K562 (cell line): Measurements from ENCODE around the gene GON4L. TPM values are rescaled to one million over a fixed set of nuclear protein-coding genes. Genes with fewer than 3 reads are reported as not detected.
A peak's percentile ranks its signal among the peaks of the same experiment; 100 is the strongest.

Experiments
- CEBPG ChIP-seq, 3 experiments: fragments of 200-800 bp in 1 of 3; sonication (Bioruptor generic) in 1 of 3; sonication (generic) in 1 of 3; formaldehyde crosslinking in 1 of 3; IDR thresholded peaks in 2 of 3; conservative IDR thresholded peaks in 1 of 3; 2 replicates each; pipeline versions ENCODE4 v1.6.1 to v1.8.0; 2016 to 2022; ENCODE audit warnings: missing compliant biosample characterization in 2 of 3, missing genetic modification characterization in 2 of 3, mild to moderate bottlenecking in 1 of 3, missing genetic modification reagents in 1 of 3
- CSDE1 ChIP-seq, 2 experiments: fragments of 450-650 bp; IDR thresholded peaks; 2 replicates each; pipeline ENCODE4 v1.6.1; 2016; ENCODE audit warnings: mild to moderate bottlenecking in 1 of 2
- DACH1 ChIP-seq: fragments of 450-650 bp; IDR thresholded peaks from 2 replicates; pipeline ENCODE4 v1.6.1; 2018; ENCODE audit not compliant: partially characterized antibody
- EP400 ChIP-seq: fragments of 450-650 bp; IDR thresholded peaks from 2 replicates; pipeline ENCODE4 v1.6.1; 2017; ENCODE audit warnings: antibody characterized with exemption, mild to moderate bottlenecking, moderate library complexity
- ESRRB ChIP-seq: fragments of 250-450 bp; sonication (Bioruptor Pico); IDR thresholded peaks from 2 replicates; pipeline ENCODE4 v1.5.0; 2020; ENCODE audit warnings: mild to moderate bottlenecking, moderate library complexity, borderline replicate concordance
- ETS2 ChIP-seq: IDR thresholded peaks from 2 replicates; pipeline ENCODE4 v1.6.1; 2016; ENCODE audit warnings: borderline replicate concordance, missing genetic modification characterization, mild to moderate bottlenecking, moderate library complexity, missing compliant biosample characterization; ENCODE audit not compliant: poor library complexity, severe bottlenecking
- LARP7 ChIP-seq: fragments of 450-650 bp; IDR thresholded peaks from 2 replicates; pipeline ENCODE4 v1.6.1; 2016
- MBD2 ChIP-seq: sonication (generic); IDR thresholded peaks from 2 replicates; pipeline ENCODE4 v1.6.1; 2016; ENCODE audit warnings: low read depth, borderline replicate concordance
- MYC ChIP-seq, 2 experiments: fragments of 250-450 bp in 1 of 2; sonication (Bioruptor Pico) in 1 of 2; IDR thresholded peaks; 2 replicates each; pipeline versions ENCODE4 v1.5.1 to v1.6.1; 2012 to 2021; ENCODE audit warnings: low read depth in 2 of 2, borderline replicate concordance in 1 of 2, improper control_type of control experiment in 1 of 2, low read length in 1 of 2, mild to moderate bottlenecking in 1 of 2, moderate library complexity in 1 of 2
- PML ChIP-seq: IDR thresholded peaks from 2 replicates; pipeline ENCODE4 v1.6.1; 2012; ENCODE audit warnings: low read length, inconsistent platforms
- RBM39 ChIP-seq: fragments of 200-400 bp; formaldehyde crosslinking; optimal IDR thresholded peaks from 2 replicates; pipeline ENCODE3; 2018; ENCODE audit warnings: low read depth, low read length
- RFX1 ChIP-seq: fragments of 450-650 bp; IDR thresholded peaks from 2 replicates; pipeline ENCODE4 v1.6.1; 2016; ENCODE audit warnings: mild to moderate bottlenecking, moderate library complexity
- RFX5 ChIP-seq: IDR thresholded peaks from 2 replicates; pipeline ENCODE4 v1.6.1; 2011; ENCODE audit warnings: low read depth, mild to moderate bottlenecking, improper control_type of control experiment, low read length
- SREBF2 ChIP-seq: sonication (generic); formaldehyde crosslinking; IDR thresholded peaks from 2 replicates; pipeline ENCODE4 v1.4.0; 2020; ENCODE audit warnings: mild to moderate bottlenecking, missing genetic modification reagents
- STAG1 ChIP-seq: sonication (generic); formaldehyde crosslinking; IDR thresholded peaks from 2 replicates; pipeline ENCODE4 v1.5.0; 2020; ENCODE audit warnings: missing genetic modification reagents, borderline replicate concordance
- TCF7L2 ChIP-seq: fragments of 150-350 bp; IDR thresholded peaks from 2 replicates; pipeline ENCODE4 v1.6.1; 2016; ENCODE audit warnings: low read depth, mild to moderate bottlenecking, low read length, moderate library complexity
- ZNF699 ChIP-seq: fragments of 250-450 bp; sonication (Bioruptor Pico); IDR thresholded peaks from 2 replicates; pipeline ENCODE4 v1.8.0; 2021; ENCODE audit warnings: mild to moderate bottlenecking, moderate library complexity; ENCODE audit not compliant: insufficient replicate concordance
- polyA plus RNA-seq, 8 experiments: library from polyadenylated mRNA; depleted of rRNA in 4 of 8; stranded (reverse) in 5 of 8; unstranded in 3 of 8; fragments of >200 nt; fragmentation: Nextera tagmentation in 2 of 8; fragmentation: Illumina TruSeq in 1 of 8; extraction: Ambion mirVana in 2 of 8; extraction: Trizol in 1 of 8; gene quantifications; 2 replicates each; pipeline versions ENCODE4 v1.2.1 to v1.2.3, GENCODE V29; 2011 to 2014; ENCODE audit warnings: inconsistent platforms in 1 of 8, missing spikeins in 1 of 8
- total RNA-seq, 7 experiments: library from RNA; depleted of rRNA in 6 of 7; stranded (reverse); fragments of >200 nt in 6 of 7; fragmentation: Illumina TruSeq in 2 of 7; extraction: Trizol in 2 of 7; gene quantifications; 2 replicates each; pipeline versions ENCODE4 v1.2.1 to v1.2.3, GENCODE V29; 2011 to 2021; ENCODE audit warnings: low replicate concordance in 1 of 7
- TF ChIP-seq, protein P1 (sequence below): fragments of 250-450 bp; sonication (Bioruptor Pico); IDR thresholded peaks from 2 replicates; pipeline ENCODE4 v1.8.0; 2021; ENCODE audit warnings: mild to moderate bottlenecking, moderate library complexity
- TF ChIP-seq, protein P2 (sequence below): IDR thresholded peaks from 2 replicates; pipeline ENCODE4 v1.6.1; 2012; ENCODE audit warnings: low read depth, low read length, improper control_type of control experiment, borderline replicate concordance
- TF ChIP-seq, protein P3 (sequence below): sonication (generic); formaldehyde crosslinking; IDR thresholded peaks from 2 replicates; pipeline ENCODE4 v1.5.0; 2020; ENCODE audit warnings: missing genetic modification reagents
- TF ChIP-seq, protein P4 (sequence below): sonication (generic); formaldehyde crosslinking; IDR thresholded peaks from 2 replicates; pipeline ENCODE4 v1.8.0; 2022; ENCODE audit warnings: missing genetic modification reagents, mild to moderate bottlenecking, moderate library complexity, borderline replicate concordance
- TF ChIP-seq, protein P5 (sequence below): fragments of 450-650 bp; formaldehyde crosslinking; IDR thresholded peaks from 2 replicates; pipeline ENCODE4 v1.4.0; 2022; ENCODE audit warnings: mild to moderate bottlenecking, moderate library complexity

Gene GON4L
- total and polyA plus RNA-seq, 9 of the 15 experiments (the other 6 are each of a cell fraction or from before 2014, with no cell fraction given), result 20.2 to 47.4 (median 33.6) TPM

DNA sequence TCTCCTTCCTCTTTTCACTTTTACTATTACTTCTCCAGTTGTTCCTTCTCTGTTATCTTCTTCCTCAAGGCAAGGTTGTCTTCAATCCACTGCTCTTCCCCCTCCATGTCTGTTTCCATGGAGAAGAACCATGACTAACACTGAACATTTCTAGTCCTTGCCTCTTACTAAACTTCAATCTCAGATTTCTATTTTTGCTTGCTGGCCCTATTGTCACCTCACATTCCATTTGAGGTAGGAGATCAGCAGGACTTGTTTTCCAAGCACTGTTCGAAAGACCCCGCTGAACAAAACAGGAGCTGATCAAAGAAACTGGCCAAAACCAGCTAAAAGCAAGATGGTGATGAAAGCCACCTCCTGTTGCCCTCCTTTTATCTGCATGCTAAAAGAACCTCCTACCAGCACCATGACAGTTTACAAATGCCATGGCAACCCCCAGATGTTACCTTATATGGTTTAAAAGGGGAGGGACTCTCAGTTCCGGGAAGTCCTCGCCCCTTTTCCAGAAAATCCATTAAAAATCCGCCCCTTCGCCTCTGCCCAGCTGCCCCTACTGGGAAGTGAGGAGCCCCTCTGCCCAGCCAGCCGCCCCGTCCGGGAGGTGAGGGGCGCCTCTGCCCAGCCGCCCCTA, 22.6 kb downstream of the GON4L start (continued):
- TF ChIP-seq TCF7L2 (no peak), PML (no peak), EP400 (no peak; the same call in 1 of the 2 replicates), CSDE1 (IDR thresholded peaks at IDR 0.05) (peak in 1 of 2 experiments; percentile 82; a peak in 2 of 4 replicates), STAG1 (CRISPR knock-in tag) (no peak), ZNF699 (CRISPR knock-in tag) (no peak), SREBF2 (CRISPR knock-in tag) (no peak), MBD2 (no peak; the same call in 1 of the 2 replicates), ETS2 (no peak), RBM39 (no peak), LARP7 (no peak), MYC (IDR thresholded peaks at IDR 0.05; ENCODE audit: low read depth, low read length) (peak; percentile 44; the same call in 1 of the 2 replicates), MYC (CRISPR knock-in tag; IDR thresholded peaks at IDR 0.05; ENCODE audit: borderline replicate concordance, low read depth) (no peak), CEBPG (CRISPR knock-in tag; IDR thresholded peaks at IDR 0.05) (peak; percentile 80), CEBPG (tag; conservative IDR thresholded peaks at IDR 0.05 in 1 of 2, IDR thresholded peaks at IDR 0.05 in 1 of 2) (peak; percentile 46 to 62; a peak in 3 of 4 replicates), ESRRB (CRISPR knock-in tag) (no peak), DACH1 (no peak), RFX1 (peak; percentile 98), RFX5 (no peak)
- TF ChIP-seq, protein P1, sequence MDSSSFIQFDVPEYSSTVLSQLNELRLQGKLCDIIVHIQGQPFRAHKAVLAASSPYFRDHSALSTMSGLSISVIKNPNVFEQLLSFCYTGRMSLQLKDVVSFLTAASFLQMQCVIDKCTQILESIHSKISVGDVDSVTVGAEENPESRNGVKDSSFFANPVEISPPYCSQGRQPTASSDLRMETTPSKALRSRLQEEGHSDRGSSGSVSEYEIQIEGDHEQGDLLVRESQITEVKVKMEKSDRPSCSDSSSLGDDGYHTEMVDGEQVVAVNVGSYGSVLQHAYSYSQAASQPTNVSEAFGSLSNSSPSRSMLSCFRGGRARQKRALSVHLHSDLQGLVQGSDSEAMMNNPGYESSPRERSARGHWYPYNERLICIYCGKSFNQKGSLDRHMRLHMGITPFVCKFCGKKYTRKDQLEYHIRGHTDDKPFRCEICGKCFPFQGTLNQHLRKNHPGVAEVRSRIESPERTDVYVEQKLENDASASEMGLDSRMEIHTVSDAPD (CRISPR knock-in tag), result no peak
- TF ChIP-seq, protein P2, sequence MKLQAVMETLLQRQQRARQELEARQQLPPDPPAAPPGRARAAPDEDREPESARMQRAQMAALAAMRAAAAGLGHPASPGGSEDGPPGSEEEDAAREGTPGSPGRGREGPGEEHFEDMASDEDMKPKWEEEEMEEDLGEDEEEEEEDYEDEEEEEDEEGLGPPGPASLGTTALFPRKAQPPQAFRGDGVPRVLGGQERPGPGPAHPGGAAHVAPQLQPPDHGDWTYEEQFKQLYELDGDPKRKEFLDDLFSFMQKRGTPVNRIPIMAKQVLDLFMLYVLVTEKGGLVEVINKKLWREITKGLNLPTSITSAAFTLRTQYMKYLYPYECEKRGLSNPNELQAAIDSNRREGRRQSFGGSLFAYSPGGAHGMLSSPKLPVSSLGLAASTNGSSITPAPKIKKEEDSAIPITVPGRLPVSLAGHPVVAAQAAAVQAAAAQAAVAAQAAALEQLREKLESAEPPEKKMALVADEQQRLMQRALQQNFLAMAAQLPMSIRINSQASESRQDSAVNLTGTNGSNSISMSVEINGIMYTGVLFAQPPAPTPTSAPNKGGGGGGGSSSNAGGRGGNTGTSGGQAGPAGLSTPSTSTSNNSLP, result 0 out of 2 replicates have a peak, but pooled peaks have one; percentile 12
- TF ChIP-seq, protein P3, sequence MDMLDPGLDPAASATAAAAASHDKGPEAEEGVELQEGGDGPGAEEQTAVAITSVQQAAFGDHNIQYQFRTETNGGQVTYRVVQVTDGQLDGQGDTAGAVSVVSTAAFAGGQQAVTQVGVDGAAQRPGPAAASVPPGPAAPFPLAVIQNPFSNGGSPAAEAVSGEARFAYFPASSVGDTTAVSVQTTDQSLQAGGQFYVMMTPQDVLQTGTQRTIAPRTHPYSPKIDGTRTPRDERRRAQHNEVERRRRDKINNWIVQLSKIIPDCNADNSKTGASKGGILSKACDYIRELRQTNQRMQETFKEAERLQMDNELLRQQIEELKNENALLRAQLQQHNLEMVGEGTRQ, result no peak
- TF ChIP-seq, protein P4, sequence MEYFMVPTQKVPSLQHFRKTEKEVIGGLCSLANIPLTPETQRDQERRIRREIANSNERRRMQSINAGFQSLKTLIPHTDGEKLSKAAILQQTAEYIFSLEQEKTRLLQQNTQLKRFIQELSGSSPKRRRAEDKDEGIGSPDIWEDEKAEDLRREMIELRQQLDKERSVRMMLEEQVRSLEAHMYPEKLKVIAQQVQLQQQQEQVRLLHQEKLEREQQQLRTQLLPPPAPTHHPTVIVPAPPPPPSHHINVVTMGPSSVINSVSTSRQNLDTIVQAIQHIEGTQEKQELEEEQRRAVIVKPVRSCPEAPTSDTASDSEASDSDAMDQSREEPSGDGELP (CRISPR knock-in tag), result peak; percentile 44
- TF ChIP-seq, protein P5, sequence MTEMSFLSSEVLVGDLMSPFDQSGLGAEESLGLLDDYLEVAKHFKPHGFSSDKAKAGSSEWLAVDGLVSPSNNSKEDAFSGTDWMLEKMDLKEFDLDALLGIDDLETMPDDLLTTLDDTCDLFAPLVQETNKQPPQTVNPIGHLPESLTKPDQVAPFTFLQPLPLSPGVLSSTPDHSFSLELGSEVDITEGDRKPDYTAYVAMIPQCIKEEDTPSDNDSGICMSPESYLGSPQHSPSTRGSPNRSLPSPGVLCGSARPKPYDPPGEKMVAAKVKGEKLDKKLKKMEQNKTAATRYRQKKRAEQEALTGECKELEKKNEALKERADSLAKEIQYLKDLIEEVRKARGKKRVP (CRISPR knock-in tag), result no peak
